Mesenteric fat pad (tissue), 1 donor: Measurements from ENCODE around the gene KATNIP. TPM values are rescaled to one million over a fixed set of nuclear protein-coding genes. Genes with fewer than 3 reads are reported as not detected.

Experiments
- DNase-seq: peaks from one replicate; pipeline ENCODE4 v3.0.0-alpha.2; 2020; ENCODE audit warnings: low spot score
- long read RNA-seq: library from polyadenylated mRNA; unstranded; transcript quantifications from one replicate; pipeline ENCODE4 v2.0.0, GENCODE V29; 2020
- total RNA-seq: library from RNA; stranded (reverse); fragmentation: NEBNext Ultra II Directional; extraction: Animal tissue kit (Norgen Biotek cat#: 25700); gene quantifications from one replicate; pipeline ENCODE4 v1.2.1, GENCODE V29; 2021
- donor health status: DM: yes; HTN: yes; CAD: no.

The KATNIP gene
- 20.5 TPM for total RNA-seq
- long read RNA-seq, partial matches to known transcripts = 13 of 34 reads
- long read RNA-seq, other reads (novel, unspliced or antisense) = 21 of 34 reads

- DNase-seq = peak; percentile 100
Observed at GRCh38 chr16:27549746-27550581, at the start of gene KATNIP, which contains the start of gene GTF3C1. Gene KATNIP (plus strand): TSS chr16:27550144. CDS start chr16:27550171, 27 bp downstream. Gene GTF3C1 (minus strand): TSS chr16:27549913. CDS start chr16:27549890, 23 bp downstream.

- no peak for DNase-seq
Observed at GRCh38 chr16:27500801-27501200, 49.1 kb upstream of the KATNIP start.

GRCh38 chr16:27503662-27504061 lies 46.3 kb upstream of the KATNIP start:
- DNase-seq = no peak

GRCh38 chr16:27505297-27506236 lies 44.4 kb upstream of the KATNIP start:
- no peak for DNase-seq

- DNase-seq = no peak
Observed at GRCh38 chr16:27506771-27507170, 43.2 kb upstream of the KATNIP start.

GRCh38 chr16:27508476-27508875 lies 41.5 kb upstream of the KATNIP start:
- no peak for DNase-seq

- no peak for DNase-seq
Observed at GRCh38 chr16:27511657-27512448, 38.1 kb upstream of the KATNIP start.

- DNase-seq = no peak
Observed at GRCh38 chr16:27514806-27515205, 35.1 kb upstream of the KATNIP start.

- no peak for DNase-seq
Observed at GRCh38 chr16:27515874-27516353, 34.0 kb upstream of the KATNIP start.

GRCh38 chr16:27516365-27516764 lies 33.6 kb upstream of the KATNIP start:
- no peak for DNase-seq

GRCh38 chr16:27517664-27518063 lies 32.3 kb upstream of the KATNIP start:
- DNase-seq = no peak

GRCh38 chr16:27518226-27518625 lies 31.7 kb upstream of the KATNIP start:
- no peak for DNase-seq

GRCh38 chr16:27520982-27521673 lies 28.8 kb upstream of the KATNIP start:
- DNase-seq = no peak

- DNase-seq = no peak
Observed at GRCh38 chr16:27522173-27522707, 27.7 kb upstream of the KATNIP start.

GRCh38 chr16:27526180-27526579 lies 23.8 kb upstream of the KATNIP start:
- no peak for DNase-seq

- no peak for DNase-seq
Observed at GRCh38 chr16:27528294-27528693, 21.6 kb upstream of the KATNIP start.

GRCh38 chr16:27529962-27530361 lies 20.0 kb upstream of the KATNIP start:
- no peak for DNase-seq

- DNase-seq = no peak
Observed at GRCh38 chr16:27531186-27531585, 18.8 kb upstream of the KATNIP start.

GRCh38 chr16:27531826-27532800 lies 17.8 kb upstream of the KATNIP start:
- DNase-seq = no peak
